HCT116 (cell line): ENCODE measurements around the gene KRT5. TPM values are rescaled to one million over a fixed set of nuclear protein-coding genes. Genes with fewer than 3 reads are reported as not detected.

Experiments
- ATAC-seq: fragments of 200-7000 bp; cut with Tn5 transposase; 2 replicates; pipeline ENCODE4 v1.9.1; 2020; ENCODE audit warnings: mild to moderate bottlenecking, moderate library complexity
- BruUV-seq: library from RNA; stranded (reverse); fragments of 400-500 nt; replicated peaks from 2 replicates; lab custom pipeline; 2021; lab: Mats Ljungman, UMichigan
- CTCF ChIA-PET: fragments of 300-600 bp; sonication (Branson Sonifier 250); formaldehyde crosslinking; loops from one replicate; lab custom pipeline; 2021; ENCODE audit warnings: antibody characterized with exemption; lab: Charles Lee
- POLR2A ChIA-PET: fragments of 300-600, 350-600 bp; sonication (Branson Sonifier 250); formaldehyde crosslinking; loops from one replicate; lab custom pipeline; 2021; ENCODE audit warnings: antibody characterized with exemption; lab: Charles Lee
- RAD21 ChIA-PET, 2 experiments: fragments of 300-600 bp; sonication (Branson Sonifier 250); formaldehyde crosslinking; loops; one replicate each; lab custom pipeline; 2023; ENCODE audit warnings: low total read pairs in 2 of 2; ENCODE audit not compliant: uncharacterized antibody in 2 of 2, unreplicated experiment in 2 of 2, low non-redundant PET in 1 of 2; lab: Charles Lee
- DNase-seq: peaks from one replicate; pipeline ENCODE4 v3.0.0-alpha.2; 2010; ENCODE audit warnings: low read depth, low spot score
- H2AFZ ChIP-seq: fragments of 200-600 bp; shearing (Covaris generic), sonication (generic); 2 replicates; pipeline ENCODE4 v1.6.1; 2017; ENCODE audit warnings: low read depth, mixed run types, mixed read lengths, antibody characterized with exemption, low read length; ENCODE audit not compliant: poor library complexity, severe bottlenecking
- H3K27ac ChIP-seq: 2 replicates; pipeline ENCODE4 v1.5.1; 2012; ENCODE audit warnings: low read depth, low read length
- H3K27me3 ChIP-seq: fragments of 200-600 bp; sonication (generic); 2 replicates; pipeline ENCODE4 v1.6.1; 2016; ENCODE audit warnings: mixed run types, low read length, mixed read lengths; ENCODE audit not compliant: insufficient read depth
- H3K36me3 ChIP-seq, 2 experiments: fragments of 200-500 bp in 1 of 2; fragments of 200-600 bp in 1 of 2; sonication (Bioruptor generic) in 1 of 2; sonication (generic) in 1 of 2; 2 replicates each; pipeline versions ENCODE4 v1.5.1 to v1.6.1; 2014 to 2016; ENCODE audit warnings: low read length in 2 of 2, inconsistent platforms in 1 of 2, mixed read lengths in 1 of 2, mixed run types in 1 of 2; ENCODE audit not compliant: insufficient read depth in 2 of 2, control insufficient read depth in 1 of 2
- H3K4me1 ChIP-seq, 2 experiments: fragments of 200-600 bp in 1 of 2; sonication (generic) in 1 of 2; 2 replicates each; pipeline versions ENCODE4 v1.5.1 to v1.6.1; 2012 to 2017; ENCODE audit warnings: low read length in 2 of 2, inconsistent platforms in 1 of 2, mild to moderate bottlenecking in 1 of 2, mixed read lengths in 1 of 2, mixed run types in 1 of 2, moderate library complexity in 1 of 2; ENCODE audit not compliant: insufficient read depth in 2 of 2, control insufficient read depth in 1 of 2
- H3K4me2 ChIP-seq: fragments of 200-600 bp; sonication (generic); 2 replicates; pipeline ENCODE4 v1.6.1; 2017; ENCODE audit warnings: mixed run types, low read length, mixed read lengths
- H3K4me3 ChIP-seq, 2 experiments: fragments of 200-600 bp in 1 of 2; sonication (generic) in 1 of 2; replicated peaks in 1 of 2; 2 replicates each; pipeline ENCODE4 v1.5.1; 2011 to 2016; ENCODE audit warnings: low read length in 2 of 2, control low read depth in 1 of 2, low read depth in 1 of 2, mild to moderate bottlenecking in 1 of 2, mixed read lengths in 1 of 2, mixed run types in 1 of 2
- H3K79me2 ChIP-seq: fragments of 200-600 bp; sonication (generic); 2 replicates; pipeline ENCODE4 v1.6.1; 2017; ENCODE audit warnings: mild to moderate bottlenecking, mixed run types, low read length, moderate library complexity, mixed read lengths; ENCODE audit not compliant: insufficient read depth
- H3K9ac ChIP-seq: fragments of 200-600 bp; sonication (generic); 2 replicates; pipeline ENCODE4 v1.6.1; 2016; ENCODE audit warnings: low read length, mixed read lengths
- H3K9me2 ChIP-seq: fragments of 200-600 bp; sonication (generic), shearing (Covaris generic); 2 replicates; pipeline ENCODE4 v1.6.1; 2017; ENCODE audit warnings: mixed run types, mild to moderate bottlenecking, moderate library complexity; ENCODE audit not compliant: insufficient read depth
- H3K9me3 ChIP-seq, 2 experiments: fragments of 200-500 bp in 1 of 2; fragments of 200-600 bp in 1 of 2; sonication (Bioruptor generic) in 1 of 2; sonication (generic) in 1 of 2; 2 replicates each; pipeline ENCODE4 v1.6.1; 2014 to 2017; ENCODE audit warnings: low read length in 2 of 2, mixed read lengths in 2 of 2, inconsistent platforms in 1 of 2, low read depth in 1 of 2, mild to moderate bottlenecking in 1 of 2, mixed run types in 1 of 2, moderate library complexity in 1 of 2; ENCODE audit not compliant: control insufficient read depth in 1 of 2, insufficient read depth in 1 of 2
- H4K20me1 ChIP-seq: fragments of 200-600 bp; sonication (generic), shearing (Covaris generic); 2 replicates; pipeline ENCODE4 v1.6.1; 2017; ENCODE audit warnings: mixed run types, mild to moderate bottlenecking, moderate library complexity; ENCODE audit not compliant: insufficient read depth
- ATF3 ChIP-seq: IDR thresholded peaks from 2 replicates; pipeline ENCODE4 v1.6.1; 2012
- CEBPB ChIP-seq: IDR thresholded peaks from 2 replicates; pipeline ENCODE4 v1.6.1; 2012; ENCODE audit warnings: low read depth
- CTCF ChIP-seq, 3 experiments: fragments of 200-600 bp in 1 of 3; sonication (generic) in 1 of 3; IDR thresholded peaks in 2 of 3; conservative IDR thresholded peaks in 1 of 3; 2 replicates each; pipeline ENCODE4 v1.5.1; 2012 to 2017; ENCODE audit warnings: low read depth in 2 of 3, low read length in 2 of 3, antibody characterized with exemption in 1 of 3, borderline replicate concordance in 1 of 3, control low read depth in 1 of 3, mild to moderate bottlenecking in 1 of 3, mixed read lengths in 1 of 3, mixed run types in 1 of 3, moderate library complexity in 1 of 3; ENCODE audit not compliant: insufficient read depth in 1 of 3
- EGR1 ChIP-seq: IDR thresholded peaks from 2 replicates; pipeline ENCODE4 v1.6.1; 2012; ENCODE audit warnings: low read depth
- ELF1 ChIP-seq: IDR thresholded peaks from 2 replicates; pipeline ENCODE4 v1.6.1; 2012; ENCODE audit warnings: low read depth, borderline replicate concordance
- EZH2phosphoT487 ChIP-seq: fragments of 200-600 bp; IDR thresholded peaks from 2 replicates; pipeline ENCODE4 v1.6.1; 2018; ENCODE audit warnings: antibody characterized with exemption, borderline replicate concordance
- JUND ChIP-seq: IDR thresholded peaks from 2 replicates; pipeline ENCODE4 v1.6.1; 2012
- POLR2AphosphoS5 ChIP-seq: IDR thresholded peaks from 2 replicates; pipeline ENCODE4 v1.6.1; 2011; ENCODE audit warnings: mild to moderate bottlenecking, low read depth, low read length, moderate library complexity
- RAD21 ChIP-seq: IDR thresholded peaks from 2 replicates; pipeline ENCODE4 v1.6.1; 2012; ENCODE audit warnings: low read depth, mild to moderate bottlenecking
- REST ChIP-seq: IDR thresholded peaks from 2 replicates; pipeline ENCODE4 v1.6.1; 2012; ENCODE audit warnings: low read depth
- SP1 ChIP-seq: IDR thresholded peaks from 2 replicates; pipeline ENCODE4 v1.6.1; 2012; ENCODE audit warnings: low read depth
- TCF7L2 ChIP-seq: IDR thresholded peaks from 2 replicates; pipeline ENCODE4 v1.7.0; 2011; ENCODE audit warnings: borderline replicate concordance, inconsistent platforms; ENCODE audit not compliant: insufficient read depth, insufficient read length; ENCODE audit errors: extremely low read depth
- ZFX ChIP-seq: fragments of 450-650 bp; IDR thresholded peaks from 2 replicates; pipeline ENCODE4 v1.6.1; 2017
- intact Hi-C: fragments of 100-400 bp; cut with micrococcal nuclease; formaldehyde crosslinking; loops from 2 replicates; pipeline ENCODE4 v1.10.0; 2022
- total RNA-seq: library from RNA; stranded (reverse); gene quantifications from one replicate; pipeline ENCODE4 v1.2.1, GENCODE V29; 2021; ENCODE audit not compliant: unreplicated experiment

KRT5 gene
- total RNA-seq, 1 experiment from 2014 or later: 0.44 TPM

GRCh38 chr12:52537101-52537500 lies 16.9 kb upstream of the KRT5 start:
- Histone ChIP-seq H4K20me1 (no peaks in the 10 kb centered on the region), H3K9me2 (no peaks in the 10 kb centered on the region), H3K27ac (no peak overlapping the region), H3K9me3 (no peaks in the 10 kb centered on the region), H3K4me3 (no peak overlapping the region), H3K79me2 (no peaks in the 10 kb centered on the region), H3K27me3 (no peaks in the 10 kb centered on the region), H3K36me3 (no peaks in the 10 kb centered on the region), H3K4me1 (peaks cover 13 to 15% of the 10 kb centered on the region in 2 experiments), H3K9ac (no peak overlapping the region), H3K4me2 (no peak overlapping the region), H2AFZ (no peak overlapping the region)
- POLR2A ChIA-PET: no interaction called here
- no TSS peak for BruUV-seq
- RAD21 ChIA-PET: no interaction called here
- CTCF ChIA-PET: no interaction called here
- intact Hi-C loops: no loop called here
- ATAC-seq (no peak), DNase-seq (no peak)
- TF ChIP-seq ATF3 (no peak), CEBPB (no peak), EZH2phosphoT487 (no peak), TCF7L2 (no peak), REST (no peak), SP1 (no peak), ELF1 (no peak), POLR2AphosphoS5 (no peak), JUND (no peak), EGR1 (no peak), CTCF (IDR thresholded peaks at IDR 0.05 in 2 of 3, conservative IDR thresholded peaks at IDR 0.05 in 1 of 3; ENCODE audit: borderline replicate concordance in 1 of 3, insufficient read depth in 1 of 3, low read depth in 2 of 3, low read length in 2 of 3) (no peak), ZFX (no peak), RAD21 (no peak)
